ENCODE measurements around the gene PLCXD3.
"Not testable (repeated sequence)": the region's sequence is repeated elsewhere in the genome, so short reads cannot be mapped to it uniquely, and the experiment has no call there.

PLCXD3 gene

DNA sequence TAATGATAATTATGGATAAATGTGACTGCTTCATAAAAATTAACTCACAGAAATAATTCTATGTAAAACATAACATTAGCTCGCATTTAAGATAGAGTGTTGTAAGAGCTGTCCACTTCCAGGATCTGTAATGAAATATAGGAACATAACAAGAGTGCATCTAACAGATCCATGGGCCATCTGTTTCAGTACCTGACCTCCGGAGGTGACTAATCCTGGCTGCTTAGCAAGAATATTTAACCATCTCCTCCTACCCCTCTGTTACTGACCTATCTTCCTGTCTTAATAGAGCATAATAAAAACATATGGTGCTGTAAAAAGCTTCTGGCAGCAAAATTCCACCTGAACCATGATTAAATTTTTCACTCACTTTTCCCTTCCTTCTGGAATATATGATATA is 7.1 kb downstream of the PLCXD3 start:
- no peak for DNase-seq
- intact Hi-C loops (cut with DNase I), result no loop called here

DNA sequence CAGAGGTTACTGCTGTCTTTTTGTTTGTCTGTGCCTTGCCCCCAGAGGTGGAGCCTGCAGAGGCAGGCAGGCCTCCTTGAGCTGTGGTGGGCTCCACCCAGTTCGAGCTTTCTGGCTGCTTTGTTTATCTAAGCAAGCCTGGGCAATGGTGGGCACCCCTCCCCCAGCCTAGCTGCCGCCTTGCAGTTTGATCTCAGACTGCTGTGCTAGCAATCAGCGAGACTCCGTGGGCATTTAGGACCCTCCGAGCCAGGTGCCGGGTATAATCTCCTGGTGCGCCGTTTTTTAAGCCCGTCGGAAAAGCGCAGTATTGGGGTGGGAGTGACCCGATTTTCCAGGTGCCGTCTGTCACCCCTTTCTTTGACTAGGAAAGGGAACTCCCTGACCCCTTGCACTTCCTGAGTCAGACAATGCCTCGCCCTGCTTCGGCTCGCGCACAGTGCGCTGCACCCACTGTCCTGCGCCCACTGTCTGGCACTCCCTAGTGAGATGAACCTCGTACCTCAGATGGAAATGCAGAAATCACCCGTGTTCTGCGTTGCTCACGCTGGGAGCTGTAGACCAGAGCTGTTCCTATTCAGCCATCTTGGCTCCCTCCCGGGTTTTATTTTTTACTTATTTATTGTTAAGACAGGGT is 16.8 kb downstream of the PLCXD3 start:
- intact Hi-C loops (cut with DNase I), result not testable (repeated sequence)
- DNase-seq, result peak in 1 of 10 donors; percentile 63

DNA sequence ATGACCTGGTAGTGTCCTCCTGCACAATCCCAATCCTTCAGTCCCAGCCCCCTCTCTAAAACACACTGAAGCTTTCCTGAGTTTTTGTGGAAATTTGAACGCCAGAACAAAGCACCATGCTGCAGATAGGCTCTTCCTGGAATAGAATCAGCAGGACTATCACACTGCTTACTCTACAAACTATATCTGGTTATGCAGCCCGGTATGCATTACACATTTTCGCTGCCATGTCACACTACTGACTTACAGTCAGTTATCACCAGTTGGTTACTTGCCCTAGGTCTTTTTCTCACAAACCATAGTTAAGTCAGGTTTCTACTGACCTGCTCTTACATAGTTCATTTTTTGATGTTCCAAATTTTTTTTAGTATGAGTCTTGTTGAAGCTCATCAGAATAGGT is 24.9 kb downstream of the PLCXD3 start:
- no peak for DNase-seq
- intact Hi-C loops (cut with DNase I), result no loop called here

GRCh38 chr5:41482715-41483114 is 27.7 kb downstream of the PLCXD3 start:
- intact Hi-C loops (cut with DNase I), result no loop called here
- no peak for DNase-seq

GRCh38 chr5:41482173-41482572 is 28.2 kb downstream of the PLCXD3 start:
- DNase-seq, result no peak
- intact Hi-C loops (cut with DNase I), result no loop called here

- DNase-seq; intact Hi-C loops (cut with DNase I): not testable (repeated sequence)
Observed at GRCh38 chr5:41471571-41472208, 38.7 kb downstream of the PLCXD3 start.

- intact Hi-C loops (cut with DNase I), result no loop called here
- DNase-seq, result no peak
Observed at GRCh38 chr5:41465493-41466171, 44.8 kb downstream of the PLCXD3 start.

DNA sequence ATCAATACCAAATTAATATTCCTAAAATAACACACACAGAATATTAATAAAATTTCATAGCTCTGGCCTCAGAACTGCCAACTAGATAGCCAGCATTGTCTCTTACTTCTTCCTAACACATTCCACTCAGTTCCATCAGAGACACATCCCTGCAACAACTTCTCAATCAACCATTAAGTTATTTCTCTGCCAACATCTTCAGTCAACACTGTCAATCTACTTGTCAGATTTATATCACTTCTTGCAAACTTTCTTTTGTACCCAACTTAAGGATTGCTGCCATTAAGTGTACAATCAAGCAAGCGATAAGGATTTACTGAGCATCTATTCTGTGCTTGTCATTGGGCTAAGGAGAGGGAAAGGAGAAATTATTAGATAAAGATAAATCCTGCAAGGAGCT is 50.8 kb downstream of the PLCXD3 start:
- intact Hi-C loops (cut with DNase I), result no loop called here
- no peak for DNase-seq

- intact Hi-C loops (cut with DNase I), result no loop called here
- no peak for DNase-seq
Observed at GRCh38 chr5:41457094-41457493, 53.3 kb downstream of the PLCXD3 start.

GRCh38 chr5:41452506-41452905 is 57.9 kb downstream of the PLCXD3 start:
- intact Hi-C loops (cut with DNase I), result no loop called here
- DNase-seq, result no peak

DNA sequence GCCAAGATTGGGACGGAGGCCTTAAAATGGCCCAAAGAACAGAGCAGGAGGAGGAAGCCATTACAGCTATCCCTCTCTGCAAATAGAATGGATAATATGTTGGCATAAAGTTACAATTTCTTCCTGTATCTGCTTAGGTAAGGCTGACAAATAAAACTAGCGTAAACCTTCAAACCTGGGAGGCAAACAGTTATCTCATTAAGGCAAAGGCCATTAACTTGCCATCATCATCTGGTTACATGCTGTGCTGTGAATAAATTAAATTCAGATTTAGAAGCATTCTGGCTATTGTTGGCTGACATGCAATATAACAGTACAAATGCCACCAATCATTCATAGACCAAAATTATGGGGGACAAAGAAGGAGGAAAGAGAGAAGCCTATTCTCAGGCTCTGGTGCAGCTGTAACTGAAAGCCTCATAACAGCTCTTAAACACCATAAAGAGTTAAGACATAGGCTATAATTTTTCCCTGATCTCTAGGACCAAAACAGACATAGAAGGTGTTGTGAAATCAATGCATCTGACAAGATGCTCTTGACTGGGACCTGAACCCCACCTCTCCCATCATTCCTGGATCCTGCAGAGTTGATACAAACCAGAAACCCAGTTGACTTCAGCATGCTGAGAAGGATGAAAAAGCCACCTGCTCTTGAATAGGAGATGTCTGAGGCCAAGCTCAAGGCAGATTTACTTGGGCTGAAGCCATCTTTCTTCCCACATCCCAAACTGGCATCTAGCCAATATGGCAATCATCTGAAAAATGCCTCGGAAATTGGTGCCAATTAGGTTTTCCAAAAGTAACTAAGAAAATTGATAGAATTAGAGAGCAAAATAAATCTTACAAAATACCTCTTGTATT is 62.5 kb downstream of the PLCXD3 start:
- intact Hi-C loops (cut with DNase I), result no loop called here
- no peak for DNase-seq

DNA sequence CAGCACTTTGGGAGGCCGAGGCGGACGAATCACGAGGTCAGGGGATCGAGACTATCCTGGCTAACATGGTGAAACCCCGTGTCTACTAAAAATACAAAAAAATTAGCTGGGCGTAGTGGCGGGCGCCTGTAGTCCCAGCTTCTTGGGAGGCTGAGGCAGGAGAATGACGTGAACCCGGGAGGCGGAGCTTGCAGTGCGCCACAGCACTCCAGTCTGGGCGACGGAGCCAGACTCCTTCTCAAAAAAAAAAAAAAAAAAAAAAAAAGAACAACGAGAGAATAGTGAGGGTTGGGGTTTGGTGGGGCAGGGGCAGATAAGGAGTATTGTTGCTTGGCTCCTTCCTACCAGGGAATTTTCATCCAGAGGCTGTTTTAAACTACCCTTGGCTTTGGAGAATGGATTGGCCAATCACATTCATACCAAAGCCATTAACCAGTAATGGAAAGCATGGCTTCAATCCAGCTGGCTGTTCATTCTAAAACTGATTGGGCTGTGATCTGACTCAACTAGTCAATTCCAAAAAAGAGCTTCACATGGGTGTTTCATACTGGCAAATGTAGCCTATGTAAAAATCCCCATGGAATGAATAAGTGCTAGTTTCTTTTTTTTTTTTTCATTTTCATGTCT is 64.4 kb downstream of the PLCXD3 start:
- intact Hi-C loops (cut with DNase I), result no loop called here

GRCh38 chr5:41435276-41435675 is 75.1 kb downstream of the PLCXD3 start:
- intact Hi-C loops (cut with DNase I), result no loop called here
- no peak for DNase-seq

More for the DNA sequence above, 64.4 kb downstream of the PLCXD3 start:
- DNase-seq, result peak in 1 of 10 donors; percentile 75

GRCh38 chr5:41433552-41434181 is 76.7 kb downstream of the PLCXD3 start:
- intact Hi-C loops (cut with DNase I), result no loop called here
- no peak for DNase-seq

- intact Hi-C loops (cut with DNase I), result no loop called here
- DNase-seq, result no peak
Observed at GRCh38 chr5:41432481-41433253, 77.7 kb downstream of the PLCXD3 start.

DNA sequence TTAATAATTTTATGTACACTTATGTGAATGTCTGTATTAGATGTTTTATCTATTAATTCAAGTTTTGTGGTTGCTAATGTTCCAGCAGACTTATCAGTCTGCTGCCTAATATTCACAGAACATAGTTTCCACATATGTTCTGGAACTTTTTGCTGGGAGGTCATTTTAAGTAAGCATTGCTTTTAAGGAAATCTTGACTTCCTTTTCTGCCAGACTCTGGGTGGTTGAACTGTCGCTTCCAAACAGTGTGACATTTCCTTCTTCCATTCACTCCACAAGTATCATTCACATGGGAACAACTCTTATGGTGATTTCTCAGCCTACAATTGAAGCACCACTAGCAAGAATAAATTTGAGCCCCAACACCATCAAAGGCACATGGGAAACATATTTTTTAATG is 82.9 kb downstream of the PLCXD3 start:
- no peak for DNase-seq
- intact Hi-C loops (cut with DNase I), result no loop called here

DNA sequence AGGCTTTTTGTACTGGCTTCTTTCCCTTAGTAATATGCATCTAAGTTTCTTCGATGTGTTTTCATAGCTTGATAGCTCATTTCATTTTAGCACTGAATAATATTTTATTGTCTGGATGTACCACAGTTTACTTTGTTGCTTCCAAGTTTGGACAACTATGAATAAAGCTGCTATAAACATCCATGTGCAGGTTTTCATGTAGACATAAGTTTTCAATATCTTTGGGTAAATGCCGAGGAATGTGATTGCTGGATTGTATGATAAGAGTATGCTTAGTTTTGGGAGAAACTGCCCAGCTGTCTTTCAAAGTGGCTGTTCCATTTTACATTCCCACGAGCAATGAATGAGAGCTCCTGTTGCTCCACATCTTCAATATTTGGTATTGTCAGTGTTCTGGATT is 84.7 kb downstream of the PLCXD3 start:
- no peak for DNase-seq
- intact Hi-C loops (cut with DNase I), result no loop called here

DNA sequence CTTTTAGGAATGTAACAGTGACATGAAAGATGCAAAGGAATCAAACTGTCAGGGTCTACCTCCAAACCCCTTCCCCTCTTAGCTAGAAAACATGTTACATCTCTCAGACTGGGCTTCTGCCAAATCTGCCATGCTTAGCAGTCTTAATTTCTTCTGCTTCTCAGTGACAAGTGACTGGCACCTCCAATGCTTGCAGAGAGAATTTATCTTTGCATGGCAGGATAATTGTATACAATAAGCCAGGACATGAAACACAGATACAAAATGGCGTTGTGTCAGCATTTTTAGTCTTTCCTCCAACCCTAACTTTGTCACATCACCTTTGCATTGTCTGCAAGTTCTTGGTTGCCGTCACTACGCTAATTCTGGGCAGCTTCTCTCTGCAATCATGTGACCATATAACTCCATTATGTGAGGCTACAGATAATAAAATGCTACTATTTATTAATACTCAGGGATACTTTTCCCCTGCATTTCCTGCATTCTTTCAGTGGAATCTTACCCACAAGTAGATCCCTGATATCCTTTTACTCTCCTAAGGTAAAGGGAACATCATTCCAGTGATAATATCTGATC is 89.8 kb downstream of the PLCXD3 start:
- intact Hi-C loops (cut with DNase I), result no loop called here

More for the DNA sequence above, 89.8 kb downstream of the PLCXD3 start:
- DNase-seq, result no peak
